Endometrial microvascular endothelial cells (primary cell): ENCODE measurements around the gene SHH. TPM values are rescaled to one million over a fixed set of nuclear protein-coding genes. Genes with fewer than 3 reads are reported as not detected.

Experiments
- in situ Hi-C: cut with HindIII; loops from 2 replicates; pipeline ENCODE4 v1.10.0; 2017; ENCODE audit warnings: low sequenced_read_pairs, low pct_unique_long_range_greater_than_20kb; ENCODE audit errors: inconsistent ontology term
- total RNA-seq: library from RNA; depleted of rRNA; stranded (reverse); fragments of >200 nt; gene quantifications from one replicate; pipeline ENCODE4 v1.2.3, GENCODE V29; 2015; ENCODE audit errors: inconsistent ontology term

The SHH gene
- total RNA-seq, 1 donor from 2014 or later = not detected

GRCh38 chr7:155782466-155782865 is 29.8 kb downstream of the SHH start:
- in situ Hi-C loops = no loop called here

DNA sequence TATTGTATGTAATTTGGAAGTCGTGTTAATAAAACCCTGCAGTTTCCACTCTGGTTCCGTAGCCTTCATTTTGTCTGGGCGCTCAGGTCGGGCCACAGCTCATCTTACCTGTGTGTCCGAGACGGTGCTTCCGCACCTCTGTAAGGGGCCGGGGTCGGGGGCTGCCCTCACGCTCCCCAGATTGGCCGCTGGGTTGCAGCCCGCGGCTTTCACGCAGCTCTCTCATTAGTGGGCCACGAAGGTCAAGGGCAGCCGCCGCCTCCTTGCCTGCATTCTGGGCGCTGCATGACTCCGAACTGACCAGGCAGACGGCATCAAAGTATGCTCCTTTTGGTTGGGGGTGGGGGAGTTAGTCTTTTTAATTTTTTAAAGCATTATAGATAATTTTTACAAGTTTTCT is 30.8 kb downstream of the SHH start:
- in situ Hi-C loops = no loop called here

DNA sequence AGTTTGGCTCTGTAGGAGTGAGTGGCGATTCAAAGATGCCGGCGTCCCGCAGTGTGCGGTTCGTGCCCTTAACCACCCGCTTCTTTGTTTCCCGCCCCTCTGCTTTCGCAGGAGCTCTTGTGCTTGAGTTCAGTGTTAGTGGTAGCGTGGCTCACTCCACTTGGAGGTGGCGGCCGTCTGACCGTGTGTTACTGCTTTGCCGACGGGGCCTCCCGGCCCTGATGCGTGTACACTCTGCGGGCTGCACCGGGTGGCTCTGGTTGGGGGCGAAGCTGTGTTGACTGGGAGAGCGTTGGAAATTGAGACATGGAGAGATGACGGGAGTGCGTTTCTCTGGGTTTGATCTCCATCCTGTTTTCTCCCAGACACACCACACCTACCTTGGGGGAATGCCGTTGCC is 31.4 kb downstream of the SHH start:
- in situ Hi-C loops = no loop called here

GRCh38 chr7:155778349-155778748 is 33.9 kb downstream of the SHH start:
- in situ Hi-C loops = no loop called here

DNA sequence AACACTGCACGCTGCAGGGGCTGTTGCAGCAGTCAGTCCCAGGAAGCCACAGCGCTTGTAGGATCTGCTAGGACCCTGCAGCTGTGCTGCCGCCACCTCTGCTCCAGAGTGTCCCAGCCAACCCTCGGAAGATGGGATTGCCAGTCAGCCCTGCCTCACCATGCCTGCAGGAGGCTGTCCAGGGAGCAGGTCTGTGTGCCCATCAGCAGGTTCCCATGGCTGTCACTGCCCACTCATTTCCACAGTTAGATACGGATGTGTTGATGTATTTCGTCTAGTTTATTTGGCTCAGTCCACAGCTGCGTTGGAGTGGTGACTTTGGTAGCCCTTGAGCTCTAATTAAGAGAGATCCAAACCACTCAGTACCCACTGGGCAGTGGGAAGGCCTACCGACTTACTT is 35.7 kb downstream of the SHH start:
- in situ Hi-C loops = no loop called here

DNA sequence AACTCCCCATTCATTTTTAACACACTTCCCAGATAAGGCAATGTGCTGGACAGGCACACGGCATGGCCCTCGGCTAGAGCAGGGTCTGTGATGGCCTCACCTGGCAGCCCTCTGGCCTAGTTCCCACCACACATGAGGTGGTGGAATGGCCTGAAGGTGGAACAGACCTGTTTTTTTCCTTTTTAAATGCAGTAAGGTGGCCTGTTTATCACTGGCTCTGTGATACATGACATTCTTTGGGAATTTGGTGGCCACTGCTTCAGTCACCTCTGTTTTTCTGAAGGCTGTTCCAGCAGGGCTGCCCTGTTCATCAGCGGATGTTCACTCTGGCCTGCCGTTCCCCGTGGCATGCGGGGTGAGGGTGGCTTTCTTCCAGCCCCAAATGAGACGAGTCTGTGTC is 36.6 kb downstream of the SHH start:
- in situ Hi-C loops = no loop called here

GRCh38 chr7:155774947-155775346 is 37.3 kb downstream of the SHH start:
- in situ Hi-C loops = no loop called here

DNA sequence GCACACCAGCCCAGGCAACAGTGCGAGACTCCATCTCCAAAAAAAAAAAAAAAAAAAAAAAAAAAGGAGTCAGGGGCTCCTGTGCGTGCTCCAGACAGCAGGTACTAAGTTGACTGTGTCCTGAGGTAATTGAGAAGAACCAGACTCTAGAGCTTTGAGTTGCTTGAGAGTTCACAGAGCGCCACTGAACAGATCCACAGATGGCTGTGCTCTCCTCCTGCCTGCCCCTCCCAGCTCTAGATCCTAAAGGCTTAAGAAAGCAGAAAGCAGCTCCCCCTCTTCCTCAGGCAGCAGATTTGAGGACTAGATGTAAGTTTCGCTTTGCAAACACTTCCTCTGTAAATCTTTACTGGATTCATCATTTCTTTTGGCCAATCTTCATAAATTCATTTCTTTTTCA is 38.7 kb downstream of the SHH start:
- in situ Hi-C loops = no loop called here

GRCh38 chr7:155770241-155770640 is 42.0 kb downstream of the SHH start:
- in situ Hi-C loops = no loop called here

- in situ Hi-C loops = no loop called here
These were observed 42.6 kb downstream of the SHH start for GRCh38 chr7:155769701-155770100.

DNA sequence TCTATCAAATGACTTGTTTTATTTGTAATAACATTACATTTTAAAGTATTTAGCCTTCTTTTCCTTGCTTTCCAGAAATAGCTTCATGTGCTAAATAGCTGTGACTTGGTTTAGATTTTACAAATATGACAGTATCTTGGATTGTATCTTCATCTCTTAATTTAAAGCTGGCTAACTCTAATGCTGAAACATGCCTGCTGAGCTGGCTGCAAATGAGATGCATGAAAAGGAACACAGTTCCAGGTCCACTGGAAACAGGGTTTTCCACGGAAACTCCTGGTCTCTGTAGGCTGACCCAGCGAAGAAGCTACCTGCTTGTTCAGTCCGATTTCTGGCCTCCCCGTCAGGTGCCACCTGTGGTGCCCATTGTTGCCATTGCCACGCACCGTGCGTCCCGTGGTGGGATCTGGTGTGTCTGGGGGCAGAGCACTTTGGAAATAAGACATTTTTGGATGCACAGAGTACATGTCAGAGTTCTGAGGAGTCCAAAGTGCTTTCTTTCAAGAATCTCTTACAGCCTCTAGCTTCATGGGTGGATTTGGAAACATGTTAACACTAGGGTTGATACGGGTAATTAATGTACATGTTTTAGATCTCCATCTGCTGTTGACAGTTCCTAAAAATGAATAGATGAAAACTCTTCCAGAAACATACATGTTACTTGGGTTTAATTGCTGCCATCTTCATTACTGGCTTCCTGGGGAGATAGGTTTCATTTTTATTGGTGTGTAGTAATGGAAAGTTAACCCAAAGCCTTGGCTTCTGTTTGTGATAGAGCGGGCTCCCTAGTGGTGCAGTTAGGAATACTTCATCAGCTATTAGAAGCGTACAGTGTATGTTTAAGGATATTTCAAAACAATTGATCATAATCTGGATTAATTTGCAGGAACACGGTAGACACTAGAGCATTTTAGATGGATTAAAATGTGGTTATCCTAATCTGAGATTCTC is 45.0 kb downstream of the SHH start:
- in situ Hi-C loops = no loop called here

DNA sequence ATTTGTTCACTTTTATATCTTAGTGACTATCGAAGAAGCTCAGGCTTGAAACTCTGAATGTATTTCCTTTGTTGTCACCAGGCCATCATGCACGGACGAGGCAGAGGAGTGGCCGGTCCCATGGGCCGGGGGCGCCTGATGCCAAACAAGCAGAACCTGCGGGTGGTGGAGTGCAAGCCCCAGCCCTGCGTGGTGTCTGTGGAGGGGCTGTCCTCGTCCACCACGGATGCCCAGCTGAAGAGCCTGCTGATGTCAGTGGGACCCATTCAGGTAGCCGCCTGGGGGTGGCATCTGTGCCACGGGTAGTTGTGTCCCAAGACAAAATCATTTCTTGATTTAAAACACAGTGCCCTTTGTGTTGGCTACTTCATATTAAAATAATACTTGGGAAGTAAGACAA is 45.9 kb downstream of the SHH start:
- in situ Hi-C loops = no loop called here

DNA sequence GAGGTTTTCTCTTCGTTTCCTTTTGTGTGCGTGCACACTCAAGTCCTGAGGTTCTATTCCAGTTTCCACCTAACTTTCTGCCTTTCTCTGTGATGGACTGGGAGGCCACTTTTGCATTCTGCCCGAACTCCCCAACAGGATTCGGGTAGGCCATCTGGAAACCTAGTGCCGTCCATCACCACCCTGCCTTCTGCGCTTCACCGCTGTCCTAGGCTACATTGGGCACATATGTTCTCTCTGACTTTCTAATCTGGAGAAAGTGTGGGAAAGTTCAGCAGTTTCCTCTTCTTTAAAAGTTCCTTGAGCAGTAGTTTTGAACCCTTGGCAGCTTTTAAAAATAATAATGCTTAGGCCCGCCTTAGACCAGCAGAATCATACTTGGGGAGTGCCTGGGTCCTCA is 46.8 kb downstream of the SHH start:
- in situ Hi-C loops = no loop called here

- in situ Hi-C loops = no loop called here
These were observed 47.8 kb downstream of the SHH start for GRCh38 chr7:155764438-155764793.

GRCh38 chr7:155763691-155764437 is 48.4 kb downstream of the SHH start:
- in situ Hi-C loops = no loop called here

GRCh38 chr7:155763122-155763521 is 49.1 kb downstream of the SHH start:
- in situ Hi-C loops = no loop called here

DNA sequence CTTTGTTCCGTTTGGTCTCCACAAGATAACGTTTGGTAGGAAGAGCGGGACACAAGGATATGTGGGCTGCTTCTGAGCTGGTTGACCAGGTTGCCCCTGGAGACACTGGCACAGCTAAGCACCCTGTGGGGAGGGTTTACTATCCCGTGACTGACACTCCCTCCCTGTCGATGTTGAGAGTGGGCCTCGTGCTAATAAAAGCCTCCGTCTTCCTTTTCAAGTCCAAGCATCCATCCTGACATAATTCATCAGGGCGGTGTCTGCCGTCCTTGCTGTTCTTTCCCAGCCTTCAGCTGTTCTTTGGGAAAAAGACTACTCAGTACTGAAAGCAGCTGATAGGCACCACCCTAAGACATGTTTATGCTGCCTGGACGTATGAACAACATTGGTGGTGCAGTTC is 49.6 kb downstream of the SHH start:
- in situ Hi-C loops = no loop called here

GRCh38 chr7:155762036-155762435 is 50.2 kb downstream of the SHH start:
- in situ Hi-C loops = no loop called here

DNA sequence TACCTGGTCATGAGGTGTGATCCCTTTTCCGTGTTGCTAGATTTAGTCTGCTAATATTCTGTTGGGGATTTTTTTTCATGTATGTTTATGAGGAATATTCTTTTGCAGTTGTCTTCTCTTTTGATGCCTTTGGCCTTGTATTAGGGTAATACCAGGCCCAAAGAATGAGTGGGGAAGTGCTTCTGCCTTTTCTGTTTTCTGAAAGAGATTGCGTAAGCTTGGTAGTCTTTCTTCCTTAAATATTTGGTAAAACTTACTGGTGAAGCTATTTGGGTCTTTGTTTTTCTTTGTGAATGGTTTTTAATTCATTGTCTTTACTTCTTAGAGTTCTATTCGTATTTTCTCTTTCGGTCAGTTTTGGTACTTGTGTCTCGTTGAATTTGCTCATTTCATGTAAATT is 51.1 kb downstream of the SHH start:
- in situ Hi-C loops = no loop called here

GRCh38 chr7:155759740-155760430 is 52.4 kb downstream of the SHH start:
- in situ Hi-C loops = no loop called here
